Neural crest cell (in vitro differentiated cells): ENCODE data around the gene TFAP2B. TPM values are rescaled to one million over a fixed set of nuclear protein-coding genes. Genes with fewer than 3 reads are reported as not detected.
A peak's percentile ranks its signal among the peaks of the same experiment; 100 is the strongest.

Experiments used
- DNase-seq: peaks from one replicate; pipeline ENCODE4 v3.0.0; 2021; ENCODE audit warnings: low read depth, mixed read lengths, low spot score
- H3K27ac Mint-ChIP-seq: one replicate; pipeline ENCODE4 v1.8.0; 2021; ENCODE audit warnings: mild to moderate bottlenecking, mixed read lengths; ENCODE audit not compliant: unreplicated experiment
- H3K27me3 Mint-ChIP-seq: 2 replicates; pipeline ENCODE4 v1.8.0; 2021; ENCODE audit warnings: low read depth, mild to moderate bottlenecking, mixed read lengths
- H3K36me3 Mint-ChIP-seq: 2 replicates; pipeline ENCODE4 v1.8.0; 2021; ENCODE audit warnings: low read depth, mild to moderate bottlenecking, mixed read lengths
- H3K4me1 Mint-ChIP-seq: 2 replicates; pipeline ENCODE4 v1.8.0; 2021; ENCODE audit warnings: mixed read lengths
- H3K4me3 Mint-ChIP-seq: one replicate; pipeline ENCODE4 v1.8.0; 2021; ENCODE audit warnings: mild to moderate bottlenecking, mixed read lengths
- H3K9me3 Mint-ChIP-seq: 2 replicates; pipeline ENCODE4 v1.8.0; 2021; ENCODE audit warnings: mixed read lengths
- CTCF ChIP-seq: fragments of 200-600 bp; sonication (generic); conservative IDR thresholded peaks from 2 replicates; pipeline ENCODE4 v1.5.0; 2021; ENCODE audit warnings: antibody characterized with exemption, mild to moderate bottlenecking
- total RNA-seq: library from RNA; stranded (reverse); gene quantifications from 2 replicates; pipeline ENCODE4 v1.2.1, GENCODE V29; 2021

TFAP2B gene
- total RNA-seq, 1 donor from 2014 or later: 66.1 TPM

GRCh38 chr6:50848989-50849795 lies 30.5 kb downstream of the TFAP2B start:
- no peak for DNase-seq
- peaks cover 86% of the 10 kb centered on the region for H3K4me1 Mint-ChIP-seq
- H3K4me3 Mint-ChIP-seq: peak overlapping the region; percentile 89
- no peak for TF ChIP-seq CTCF
- H3K9me3 Mint-ChIP-seq: no peaks in the 10 kb centered on the region
- H3K27me3 Mint-ChIP-seq: peaks cover 99% of the 10 kb centered on the region
- H3K27ac Mint-ChIP-seq: peak overlapping the region; percentile 84
- peaks cover 11% of the 10 kb centered on the region for H3K36me3 Mint-ChIP-seq

GRCh38 chr6:50849796-50850180 lies 31.1 kb downstream of the TFAP2B start:
- H3K4me1 Mint-ChIP-seq: peaks cover 86% of the 10 kb centered on the region

GRCh38 chr6:50850223-50851048 lies 31.8 kb downstream of the TFAP2B start:
- DNase-seq: no peak
- Mint-ChIP-seq H3K27me3 (peaks cover 87% of the 10 kb centered on the region), H3K36me3 (peaks cover 4% of the 10 kb centered on the region), H3K4me3 (peak overlapping the region; percentile 89), H3K9me3 (no peaks in the 10 kb centered on the region), H3K4me1 (peaks cover 84% of the 10 kb centered on the region), H3K27ac (peak overlapping the region; percentile 88)
- no peak for TF ChIP-seq CTCF

More at GRCh38 chr6:50849796-50850180, 31.1 kb downstream of the TFAP2B start:
- peak overlapping the region; percentile 88 for H3K27ac Mint-ChIP-seq
- peaks cover 94% of the 10 kb centered on the region for H3K27me3 Mint-ChIP-seq
- H3K9me3 Mint-ChIP-seq: no peaks in the 10 kb centered on the region
- TF ChIP-seq CTCF: no peak
- peak overlapping the region; percentile 89 for H3K4me3 Mint-ChIP-seq
- peaks cover 5% of the 10 kb centered on the region for H3K36me3 Mint-ChIP-seq
- DNase-seq: no peak

GRCh38 chr6:50851049-50851845 lies 32.6 kb downstream of the TFAP2B start:
- Mint-ChIP-seq H3K4me3 (peak overlapping the region; percentile 89), H3K36me3 (peaks cover 3% of the 10 kb centered on the region), H3K9me3 (no peaks in the 10 kb centered on the region), H3K27me3 (peaks cover 84% of the 10 kb centered on the region), H3K4me1 (peaks cover 79% of the 10 kb centered on the region), H3K27ac (no peak overlapping the region)
- no peak for TF ChIP-seq CTCF
- no peak for DNase-seq

- TF ChIP-seq CTCF: no peak
- peaks cover 5% of the 10 kb centered on the region for H3K9me3 Mint-ChIP-seq
- DNase-seq: no peak
- H3K27ac Mint-ChIP-seq: no peak overlapping the region
- peaks cover 58% of the 10 kb centered on the region for H3K4me1 Mint-ChIP-seq
- peaks cover 3% of the 10 kb centered on the region for H3K36me3 Mint-ChIP-seq
- H3K4me3 Mint-ChIP-seq: peak overlapping the region; percentile 54
- peaks cover 59% of the 10 kb centered on the region for H3K27me3 Mint-ChIP-seq
Observed at GRCh38 chr6:50853939-50854338, 35.3 kb downstream of the TFAP2B start.
